ENCODE results near the gene SEPTIN12. TPM values are rescaled to one million over a fixed set of nuclear protein-coding genes. Genes with fewer than 3 reads are reported as not detected.

Gene SEPTIN12
- total and polyA plus RNA-seq, 2 donors (not counting 3 experiments of a cell fraction or from before 2014, with no cell fraction given): not detected

- CTCF ChIA-PET: interaction anchor here (1.0 kb wide), 1 partner anchor 10 kb away, joined by 5 read pairs; no protein-coding TSS in a partner anchor
Measured at GRCh38 chr16:4814046-4814445, 25.9 kb upstream of the SEPTIN12 start.

More at GRCh38 chr16:4814046-4814445, 25.9 kb upstream of the SEPTIN12 start:
- intact Hi-C loops (cut with micrococcal nuclease) (no loop called here), dilution Hi-C loops (cut with MboI; ENCODE audit: extremely low pct_ligation_motif_present, low sequenced_read_pairs) (no loop called here)
- no peak overlapping the region for H3K4me3 ChIP-seq (replicated peaks in 1 of 3; ENCODE audit: insufficient read depth in 1 of 3, low read depth in 1 of 3, low read length in 3 of 3)
- H3K4me1 ChIP-seq (ENCODE audit: control insufficient read depth, extremely low read depth, insufficient read depth, low read length): no peaks in the 10 kb centered on the region
- TF ChIP-seq POLR2A (IDR thresholded peaks at IDR 0.05; ENCODE audit: low read depth, low read length): no peak
- TF ChIP-seq FOS (IDR thresholded peaks at IDR 0.05; ENCODE audit: borderline replicate concordance, insufficient read depth, low read length): no peak
- TF ChIP-seq MAX (IDR thresholded peaks at IDR 0.05; ENCODE audit: insufficient read depth, insufficient read length): no peak
- TF ChIP-seq CTCF (IDR thresholded peaks at IDR 0.05; ENCODE audit: extremely low read depth in 1 of 2, insufficient read depth in 1 of 2, low read depth in 1 of 2, low read length in 2 of 2): no peak
- no peak for TF ChIP-seq EZH2 (IDR thresholded peaks at IDR 0.05; ENCODE audit: borderline replicate concordance, low read depth, low read length, severe bottlenecking)
- TF ChIP-seq JUN (IDR thresholded peaks at IDR 0.05; ENCODE audit: borderline replicate concordance, insufficient read depth, insufficient read length, low read depth): no peak
- TF ChIP-seq MYC (IDR thresholded peaks at IDR 0.05; ENCODE audit: low read depth, low read length): no peak
- TF ChIP-seq GATA2 (IDR thresholded peaks at IDR 0.05; ENCODE audit: insufficient read depth, insufficient read length, low read depth, low read length): no peak
- no peak for TF ChIP-seq POLR2AphosphoS5 (IDR thresholded peaks at IDR 0.05; ENCODE audit: insufficient read depth, low read depth, low read length)
- no peak overlapping the region for H2AFZ ChIP-seq (ENCODE audit: low read depth, low read length)
- no peak overlapping the region for H3K9ac ChIP-seq (replicated peaks; ENCODE audit: extremely low read depth, insufficient read depth, low read length)
- no peak for FAIRE-seq
- H3K36me3 ChIP-seq (ENCODE audit: control insufficient read depth in 2 of 2, extremely low read depth in 1 of 2, insufficient read depth in 2 of 2, low read length in 2 of 2): peaks cover 11 to 41% of the 10 kb centered on the region in 2 experiments
- no peaks in the 10 kb centered on the region for H4K20me1 ChIP-seq (replicated peaks; ENCODE audit: control insufficient read depth, extremely low read depth, insufficient read depth, low read length)
- H3K27ac ChIP-seq (ENCODE audit: insufficient read depth, low read depth, low read length): no peak overlapping the region
- BruUV-seq (replicated peaks): no TSS peak
- no peak overlapping the region for H3K4me2 ChIP-seq (ENCODE audit: insufficient read depth, low read length)
- DNase-seq (ENCODE audit: low read depth, low spot score): no peak
- no peaks in the 10 kb centered on the region for H3K79me2 ChIP-seq (ENCODE audit: control insufficient read depth, insufficient read depth, low read length)
- no peaks in the 10 kb centered on the region for H3K9me1 ChIP-seq (replicated peaks; ENCODE audit: control insufficient read depth, extremely low read depth, insufficient read depth, low read length)
- no peaks in the 10 kb centered on the region for H3K9me3 ChIP-seq (replicated peaks; ENCODE audit: control insufficient read depth, insufficient read depth, low read length)
- POLR2A ChIA-PET: no interaction called here
- H3K27me3 ChIP-seq (ENCODE audit: control insufficient read depth in 2 of 2, insufficient read depth in 2 of 2, low read length in 2 of 2): no peaks in the 10 kb centered on the region

Data from endothelial cell of umbilical vein (primary cell).